Measurements from ENCODE around the gene HBB.

The HBB gene

GRCh38 chr11:5188201-5188600 is 38.7 kb downstream of the HBB start:
- TF ChIP-seq CTCF (IDR thresholded peaks at IDR 0.05; ENCODE audit: low read depth, low read length) (no peak), EZH2phosphoT487 (IDR thresholded peaks at IDR 0.05; ENCODE audit: low read depth) (no peak)
- H3K4me2 ChIP-seq (ENCODE audit: low read length): no peak overlapping the region
- no peak overlapping the region for H3K9ac ChIP-seq (ENCODE audit: low read length)
- no peak overlapping the region for H3K27ac ChIP-seq (ENCODE audit: low read length)
- no peaks in the 10 kb centered on the region for H3K36me3 ChIP-seq (replicated peaks; ENCODE audit: low read depth, low read length)
- no peaks in the 10 kb centered on the region for H3K4me1 ChIP-seq (ENCODE audit: low read length)
- no peaks in the 10 kb centered on the region for H3K9me3 ChIP-seq (ENCODE audit: insufficient read depth, low read length)
- no peak overlapping the region for H2AFZ ChIP-seq (ENCODE audit: low read depth, low read length)
- H3K4me3 ChIP-seq (ENCODE audit: low read length): no peak overlapping the region
- no peaks in the 10 kb centered on the region for H4K20me1 ChIP-seq (ENCODE audit: insufficient read depth, low read length)
- H3K27me3 ChIP-seq (ENCODE audit: low read depth, low read length): no peaks in the 10 kb centered on the region
- no peaks in the 10 kb centered on the region for H3K79me2 ChIP-seq (ENCODE audit: low read length)

- no peaks in the 10 kb centered on the region for H4K20me1 ChIP-seq (ENCODE audit: insufficient read depth, low read length)
- H3K9me3 ChIP-seq (ENCODE audit: insufficient read depth, low read length): no peaks in the 10 kb centered on the region
- no peaks in the 10 kb centered on the region for H3K36me3 ChIP-seq (replicated peaks; ENCODE audit: low read depth, low read length)
- no peak overlapping the region for H3K27ac ChIP-seq (ENCODE audit: low read length)
- TF ChIP-seq EZH2phosphoT487 (IDR thresholded peaks at IDR 0.05; ENCODE audit: low read depth): no peak
- TF ChIP-seq CTCF (IDR thresholded peaks at IDR 0.05; ENCODE audit: low read depth, low read length): no peak
- H3K4me2 ChIP-seq (ENCODE audit: low read length): no peak overlapping the region
- H3K27me3 ChIP-seq (ENCODE audit: low read depth, low read length): no peaks in the 10 kb centered on the region
- H3K79me2 ChIP-seq (ENCODE audit: low read length): no peaks in the 10 kb centered on the region
- no peak overlapping the region for H3K4me3 ChIP-seq (ENCODE audit: low read length)
- H2AFZ ChIP-seq (ENCODE audit: low read depth, low read length): no peak overlapping the region
- H3K9ac ChIP-seq (ENCODE audit: low read length): no peak overlapping the region
- H3K4me1 ChIP-seq (ENCODE audit: low read length): no peaks in the 10 kb centered on the region
These were observed 48.6 kb downstream of the HBB start for GRCh38 chr11:5178046-5178837.
